CD14-positive monocyte (primary cell): ENCODE data around the gene SEC14L1. TPM values are rescaled to one million over a fixed set of nuclear protein-coding genes. Genes with fewer than 3 reads are reported as not detected.

ENCODE experiments used
- DNase-seq, 3 donors: peaks; one replicate each; pipeline ENCODE4 v3.0.0-alpha.2; 2011 to 2022
- H2AFZ ChIP-seq: 2 replicates; pipeline ENCODE4 v1.6.0; 2012; ENCODE audit warnings: mild to moderate bottlenecking, low read depth, low read length, inconsistent platforms; ENCODE audit not compliant: insufficient read depth, poor library complexity, severe bottlenecking
- H3K27ac ChIP-seq, 2 donors: 1 replicate in 1 of 2; 2 replicates in 1 of 2; pipeline ENCODE4 v1.5.1; 2012 to 2013; ENCODE audit warnings: low read length in 2 of 2, control low read depth in 1 of 2, inconsistent platforms in 1 of 2, low read depth in 1 of 2, mild to moderate bottlenecking in 1 of 2
- H3K27me3 ChIP-seq, 2 donors: one replicate each; pipeline versions ENCODE4 v1.6.0 to v1.6.1; 2011 to 2013; ENCODE audit warnings: low read length in 2 of 2; ENCODE audit not compliant: control insufficient read depth in 2 of 2, insufficient read depth in 2 of 2
- H3K36me3 ChIP-seq, 2 donors: replicated peaks in 1 of 2; 1 replicate in 1 of 2; 2 replicates in 1 of 2; pipeline versions ENCODE4 v1.5.1 to v1.6.1; 2012 to 2013; ENCODE audit warnings: low read length in 2 of 2, control low read depth in 1 of 2, inconsistent platforms in 1 of 2, mild to moderate bottlenecking in 1 of 2; ENCODE audit not compliant: insufficient read depth in 2 of 2, control insufficient read depth in 1 of 2
- H3K4me1 ChIP-seq, 2 donors: 1 replicate in 1 of 2; 2 replicates in 1 of 2; pipeline versions ENCODE4 v1.5.1 to v1.6.1; 2012 to 2013; ENCODE audit warnings: low read length in 2 of 2, control low read depth in 1 of 2, inconsistent platforms in 1 of 2, mild to moderate bottlenecking in 1 of 2, moderate library complexity in 1 of 2; ENCODE audit not compliant: insufficient read depth in 2 of 2, control insufficient read depth in 1 of 2
- H3K4me2 ChIP-seq: replicated peaks from 2 replicates; pipeline ENCODE3; 2012; ENCODE audit warnings: low read length, moderate library complexity, mild to moderate bottlenecking; ENCODE audit not compliant: poor library complexity, severe bottlenecking; ENCODE audit errors: extremely low read depth
- H3K4me3 ChIP-seq, 3 experiments: fragments of 200-600 bp in 1 of 3; sonication (generic) in 1 of 3; replicated peaks in 1 of 3; 1 replicate in 2 of 3; 2 replicates in 1 of 3; pipeline ENCODE4 v1.5.1; 2011 to 2013; ENCODE audit warnings: low read length in 3 of 3, mild to moderate bottlenecking in 3 of 3, control low read depth in 2 of 3, low read depth in 2 of 3, inconsistent platforms in 1 of 3, moderate library complexity in 1 of 3
- H3K79me2 ChIP-seq: 2 replicates; pipeline ENCODE4 v1.6.0; 2012; ENCODE audit warnings: mild to moderate bottlenecking, control low read depth, inconsistent platforms, low read length, moderate library complexity; ENCODE audit not compliant: insufficient read depth
- H3K9ac ChIP-seq: 2 replicates; pipeline ENCODE4 v1.6.0; 2017; ENCODE audit warnings: low read length, mild to moderate bottlenecking; ENCODE audit not compliant: insufficient read depth, poor library complexity, severe bottlenecking
- H3K9me3 ChIP-seq, 2 donors: replicated peaks in 1 of 2; 1 replicate in 1 of 2; 2 replicates in 1 of 2; pipeline versions ENCODE4 v1.5.1 to v1.6.1; 2012 to 2013; ENCODE audit warnings: low read length in 2 of 2, control low read depth in 1 of 2; ENCODE audit not compliant: control insufficient read depth in 1 of 2, insufficient read depth in 1 of 2
- H4K20me1 ChIP-seq: 2 replicates; pipeline ENCODE4 v1.6.0; 2012; ENCODE audit warnings: mild to moderate bottlenecking, low read length, control low read depth, moderate library complexity; ENCODE audit not compliant: insufficient read depth
- H3K27ac Mint-ChIP-seq, 7 donors: one replicate each; pipeline ENCODE4 v1.8.0; 2020; ENCODE audit warnings: mild to moderate bottlenecking in 7 of 7, mixed read lengths in 7 of 7, moderate library complexity in 6 of 7, inconsistent platforms in 2 of 7
- H3K27me3 Mint-ChIP-seq, 3 donors: one replicate each; pipeline ENCODE4 v1.8.0; 2021 to 2022; ENCODE audit warnings: low read depth in 3 of 3, mild to moderate bottlenecking in 3 of 3, mixed read lengths in 3 of 3, moderate library complexity in 3 of 3, inconsistent platforms in 1 of 3
- H3K36me3 Mint-ChIP-seq, 2 donors: one replicate each; pipeline ENCODE4 v1.8.0; 2020; ENCODE audit warnings: mixed read lengths in 2 of 2, inconsistent platforms in 1 of 2, mild to moderate bottlenecking in 1 of 2
- H3K4me1 Mint-ChIP-seq: one replicate; pipeline ENCODE4 v1.8.0; 2020; ENCODE audit warnings: mild to moderate bottlenecking, mixed read lengths
- H3K4me3 Mint-ChIP-seq, 2 donors: one replicate each; pipeline ENCODE4 v1.8.0; 2020; ENCODE audit warnings: mild to moderate bottlenecking in 2 of 2, mixed read lengths in 2 of 2, moderate library complexity in 1 of 2
- H3K9me3 Mint-ChIP-seq, 7 donors: one replicate each; pipeline ENCODE4 v1.8.0; 2020 to 2022; ENCODE audit warnings: mixed read lengths in 7 of 7, mild to moderate bottlenecking in 6 of 7, moderate library complexity in 6 of 7, inconsistent platforms in 2 of 7
- WGBS: methylation state at CpG from one replicate; pipeline ENCODE4 v1.1.5; 2013; ENCODE audit warnings: missing lambda C conversion rate; ENCODE audit not compliant: insufficient coverage; 5-methylcytosine and 5-hydroxymethylcytosine counted together
- intact Hi-C, 2 donors: fragments of 100-400 bp; cut with micrococcal nuclease; formaldehyde crosslinking; loops; one replicate each; pipeline versions ENCODE4 v1.15.0 to v1.15.1; 2023
- polyA plus RNA-seq, 3 donors: library from polyadenylated mRNA; depleted of rRNA in 1 of 3; unstranded in 2 of 3; stranded (reverse) in 1 of 3; fragments of 300-500 nt in 2 of 3; fragments of >200 nt in 1 of 3; fragmentation: Illumina TruSeq in 2 of 3; gene quantifications; 1 replicate in 2 of 3; 2 replicates in 1 of 3; pipeline ENCODE4 v1.2.3, GENCODE V29; 2012 to 2021
- TF ChIP-seq, protein P1 (sequence below): fragments of 200-600 bp; IDR thresholded peaks from one replicate; pipeline ENCODE4 v1.8.0; 2022; ENCODE audit warnings: antibody characterized with exemption, mild to moderate bottlenecking

Gene SEC14L1
- polyA plus RNA-seq, 3 donors: 34.1 to 76.4 (median 43.2) TPM

DNA sequence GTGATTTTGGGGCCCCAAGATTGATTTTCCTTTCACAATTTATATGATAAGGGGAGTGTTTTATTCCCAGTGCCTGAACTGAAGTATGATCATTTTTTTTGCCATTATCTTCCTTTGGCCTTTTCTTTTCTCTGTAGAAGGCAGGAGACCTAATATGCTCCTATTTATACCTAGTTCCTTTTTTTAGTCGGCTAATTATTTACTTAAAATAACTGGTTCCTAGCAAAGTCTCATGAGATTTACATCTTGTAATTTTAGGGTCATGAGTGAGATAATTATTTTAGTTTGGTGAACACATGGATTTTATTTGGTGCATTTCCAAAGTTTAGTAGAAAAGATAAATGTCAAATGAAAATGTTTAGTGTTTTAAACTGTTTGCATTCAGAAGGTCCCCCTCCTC lies 24.8 kb downstream of the SEC14L1 start:
- H3K9me3 Mint-ChIP-seq: peaks cover 24 to 52% (median 44%) of the 10 kb centered on the region in 7 donors
- H3K79me2 ChIP-seq: peaks cover 100% of the 10 kb centered on the region
- H3K36me3 ChIP-seq: peaks cover 8 to 74% of the 10 kb centered on the region in 2 donors
- H3K4me2 ChIP-seq: no peak overlapping the region
- H3K27ac Mint-ChIP-seq: peak overlapping the region in 2 of 7 donors; percentile 65 to 67
- no peak overlapping the region for H3K4me3 ChIP-seq
- peaks cover 38 to 40% of the 10 kb centered on the region in 2 donors for H3K9me3 ChIP-seq
- no peak for DNase-seq
- H3K27me3 ChIP-seq: no peaks in the 10 kb centered on the region
- H4K20me1 ChIP-seq: peaks cover 100% of the 10 kb centered on the region
- H3K4me3 Mint-ChIP-seq: peak overlapping the region in 1 of 2 donors; percentile 21
- H3K4me1 ChIP-seq: peaks cover 14 to 28% of the 10 kb centered on the region in 2 donors
- no peak overlapping the region for H2AFZ ChIP-seq
- H3K27me3 Mint-ChIP-seq: peaks cover 0 to 3% (median 2%) of the 10 kb centered on the region in 3 donors
- no CpG with 5 or more reads among the region's 1 CpG for WGBS
- H3K9ac ChIP-seq: no peak overlapping the region
- TF ChIP-seq, protein P1, sequence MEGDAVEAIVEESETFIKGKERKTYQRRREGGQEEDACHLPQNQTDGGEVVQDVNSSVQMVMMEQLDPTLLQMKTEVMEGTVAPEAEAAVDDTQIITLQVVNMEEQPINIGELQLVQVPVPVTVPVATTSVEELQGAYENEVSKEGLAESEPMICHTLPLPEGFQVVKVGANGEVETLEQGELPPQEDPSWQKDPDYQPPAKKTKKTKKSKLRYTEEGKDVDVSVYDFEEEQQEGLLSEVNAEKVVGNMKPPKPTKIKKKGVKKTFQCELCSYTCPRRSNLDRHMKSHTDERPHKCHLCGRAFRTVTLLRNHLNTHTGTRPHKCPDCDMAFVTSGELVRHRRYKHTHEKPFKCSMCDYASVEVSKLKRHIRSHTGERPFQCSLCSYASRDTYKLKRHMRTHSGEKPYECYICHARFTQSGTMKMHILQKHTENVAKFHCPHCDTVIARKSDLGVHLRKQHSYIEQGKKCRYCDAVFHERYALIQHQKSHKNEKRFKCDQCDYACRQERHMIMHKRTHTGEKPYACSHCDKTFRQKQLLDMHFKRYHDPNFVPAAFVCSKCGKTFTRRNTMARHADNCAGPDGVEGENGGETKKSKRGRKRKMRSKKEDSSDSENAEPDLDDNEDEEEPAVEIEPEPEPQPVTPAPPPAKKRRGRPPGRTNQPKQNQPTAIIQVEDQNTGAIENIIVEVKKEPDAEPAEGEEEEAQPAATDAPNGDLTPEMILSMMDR: no peak
- intact Hi-C loops: no loop called here
- H3K36me3 Mint-ChIP-seq: peaks cover 62 to 76% of the 10 kb centered on the region in 2 donors
- peaks cover 32% of the 10 kb centered on the region for H3K4me1 Mint-ChIP-seq
- H3K27ac ChIP-seq: peak overlapping the region in 1 of 2 donors; percentile 20

GRCh38 chr17:77167472-77168306 lies 26.9 kb downstream of the SEC14L1 start:
- H3K4me3 Mint-ChIP-seq: no peak overlapping the region

More at GRCh38 chr17:77167472-77168306, 26.9 kb downstream of the SEC14L1 start:
- Mint-ChIP-seq H3K27me3 (peaks cover 0 to 2% (median 2%) of the 10 kb centered on the region in 3 donors), H3K9me3 (peaks cover 32 to 68% (median 58%) of the 10 kb centered on the region in 7 donors), H3K27ac (no peak overlapping the region), H3K36me3 (peaks cover 66 to 79% of the 10 kb centered on the region in 2 donors), H3K4me1 (peaks cover 26% of the 10 kb centered on the region)
- peaks cover 6 to 84% of the 10 kb centered on the region in 2 donors for H3K36me3 ChIP-seq
- no peaks in the 10 kb centered on the region for H3K27me3 ChIP-seq
- H3K27ac ChIP-seq: no peak overlapping the region
- H3K4me3 ChIP-seq: no peak overlapping the region
- TF ChIP-seq, protein P1: no peak
- no peak overlapping the region for H3K9ac ChIP-seq
- no peak overlapping the region for H3K4me2 ChIP-seq
- peaks cover 9 to 21% of the 10 kb centered on the region in 2 donors for H3K4me1 ChIP-seq
- H3K9me3 ChIP-seq: peaks cover 43 to 54% of the 10 kb centered on the region in 2 donors
- peaks cover 100% of the 10 kb centered on the region for H3K79me2 ChIP-seq
- H4K20me1 ChIP-seq: peaks cover 100% of the 10 kb centered on the region
- 94% methylated on average over 2 of the region's 12 CpGs for WGBS
- H2AFZ ChIP-seq: no peak overlapping the region
- no peak for DNase-seq
- intact Hi-C loops: no loop called here
